Measurements from ENCODE around the gene APBA1. TPM values are rescaled to one million over a fixed set of nuclear protein-coding genes. Genes with fewer than 3 reads are reported as not detected.

Gene APBA1
- total and polyA plus RNA-seq, 2 of the 4 experiments (the other 2 are of a cell fraction), result 3.8 to 5.1 TPM

DNA sequence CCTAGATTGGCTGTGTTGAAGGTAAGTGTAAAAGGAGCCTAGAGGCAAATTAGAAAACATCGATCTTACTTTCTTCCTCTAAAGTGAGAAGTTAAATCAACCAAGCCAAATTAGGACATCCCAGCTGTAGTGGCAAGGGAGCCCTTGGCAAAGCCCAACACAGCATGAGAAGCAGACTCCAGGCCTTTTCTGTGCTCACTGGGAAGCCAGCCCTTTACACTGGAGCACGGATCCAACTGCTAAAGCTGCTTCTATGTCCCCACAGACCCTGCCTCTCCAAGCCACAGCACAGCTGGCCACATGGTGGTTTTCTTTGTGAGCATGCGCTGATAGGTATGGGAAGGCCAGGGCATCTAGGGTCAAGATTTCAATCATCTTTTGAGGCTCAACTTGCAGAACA is 94.1 kb downstream of the APBA1 start:
- no peak overlapping the region for H2BK5ac ChIP-seq (ENCODE audit: low read depth, low read length, poor library complexity, severe bottlenecking)
- no peak overlapping the region for H2AK5ac ChIP-seq (ENCODE audit: low read depth, low read length)
- intact Hi-C loops (cut with micrococcal nuclease) (no loop called here), dilution Hi-C loops (cut with HindIII; ENCODE audit: low sequenced_read_pairs, unreplicated experiment) (no loop called here), in situ Hi-C loops (cut with MboI; ENCODE audit: low sequenced_read_pairs) (no loop called here)
- H3K4me1 ChIP-seq (ENCODE audit: control insufficient read depth, insufficient read depth, low read length), result peaks cover 4% of the 10 kb centered on the region; the same call in 1 of the 2 replicates
- no peak overlapping the region for H3K23ac ChIP-seq (ENCODE audit: low read depth, low read length)
- ATAC-seq (ENCODE audit: low read depth), result no peak
- ChIA-PET CTCF (no interaction called here), POLR2A (ENCODE audit: unreplicated experiment) (no interaction called here)
- H3K4me3 ChIP-seq (ENCODE audit: insufficient read depth, low read depth, low read length), result no peak overlapping the region
- H2BK20ac ChIP-seq (ENCODE audit: low read depth, low read length), result no peak overlapping the region
- no peak overlapping the region for H3K18ac ChIP-seq (ENCODE audit: low read depth, low read length)
- peaks cover 0 to 4% of the 10 kb centered on the region in 2 experiments; a peak in 1 of 4 replicates for H3K79me1 ChIP-seq (ENCODE audit: low read depth in 1 of 2, low read length in 2 of 2)
- no peaks in the 10 kb centered on the region for H3K9me3 ChIP-seq (ENCODE audit: control insufficient read depth, insufficient read depth, low read length)
- no peak overlapping the region for H3K9ac ChIP-seq (ENCODE audit: low read depth, low read length)
- no peak overlapping the region for H2BK15ac ChIP-seq (ENCODE audit: low read depth, low read length)
- H3K27me3 ChIP-seq (ENCODE audit: control insufficient read depth, insufficient read depth, low read length), result no peaks in the 10 kb centered on the region
- no peak overlapping the region for H4K8ac ChIP-seq (ENCODE audit: low read depth in 2 of 2, low read length in 2 of 2)
- no peak overlapping the region for H4K91ac ChIP-seq (ENCODE audit: insufficient read depth, low read depth, low read length)
- no peak overlapping the region for H3K56ac ChIP-seq (ENCODE audit: extremely low read depth, insufficient read depth, low read length)
- WGBS, 2 experiments (ENCODE audit: extremely low coverage in 2 of 2, insufficient read length in 1 of 2), result no CpG with 5 or more reads among the region's 3 CpGs
- BruUV-seq (replicated peaks), result no TSS peak
- no peak overlapping the region for H4K5ac ChIP-seq (ENCODE audit: low read depth, low read length)
- H3K4me2 ChIP-seq (ENCODE audit: low read depth, low read length), result no peak overlapping the region
- no peaks in the 10 kb centered on the region for H3K9me1 ChIP-seq (ENCODE audit: insufficient read depth, low read length)
- no peak overlapping the region for H2BK120ac ChIP-seq (ENCODE audit: low read depth, low read length)
- no peak overlapping the region for H3K14ac ChIP-seq (replicated peaks; ENCODE audit: low read depth, low read length)
- DNase-seq, result no peak
- no peak overlapping the region for H3K4ac ChIP-seq (ENCODE audit: low read depth, low read length)
- H2AFZ ChIP-seq (replicated peaks; ENCODE audit: low read length, poor library complexity), result no peak overlapping the region
- TF ChIP-seq RCOR1 (IDR thresholded peaks at IDR 0.05; ENCODE audit: insufficient replicate concordance, low read length), result no peak
- no peaks in the 10 kb centered on the region for H3K36me3 ChIP-seq (ENCODE audit: control insufficient read depth, insufficient read depth, low read length)
- no peak overlapping the region for H3K27ac ChIP-seq (ENCODE audit: insufficient read depth, low read length)
- H4K20me1 ChIP-seq (ENCODE audit: insufficient read depth, low read length), result no peaks in the 10 kb centered on the region
- H2AK9ac ChIP-seq (replicated peaks; ENCODE audit: low read depth, low read length, poor library complexity), result no peak overlapping the region

All from IMR-90 (cell line).